HAP-1 (cell line): ENCODE data around the gene PLPPR1.

ENCODE experiments used
- DNase-seq, 2 experiments: peaks; one replicate each; pipeline ENCODE4 v3.0.0-alpha.2; 2016 to 2020; ENCODE audit warnings: low spot score in 2 of 2
- H3K27me3 ChIP-seq: fragments of 250-450 bp; sonication (Bioruptor Pico); 2 replicates; pipeline ENCODE4 v1.5.1; 2020; ENCODE audit warnings: low read depth, mild to moderate bottlenecking, moderate library complexity
- H3K36me3 ChIP-seq: fragments of 250-450 bp; sonication (Bioruptor Pico); replicated peaks from 2 replicates; pipeline ENCODE4 v1.5.1; 2020; ENCODE audit warnings: mild to moderate bottlenecking
- H3K4me1 ChIP-seq: fragments of 250-450 bp; sonication (Bioruptor Pico); 2 replicates; pipeline ENCODE4 v1.5.1; 2020; ENCODE audit warnings: mild to moderate bottlenecking
- H3K4me3 ChIP-seq: fragments of 250-450 bp; sonication (Bioruptor Pico); 2 replicates; pipeline ENCODE4 v1.5.1; 2020; ENCODE audit warnings: mild to moderate bottlenecking, moderate library complexity
- H3K9me3 ChIP-seq: fragments of 250-450 bp; sonication (Bioruptor Pico); 2 replicates; pipeline ENCODE4 v1.5.1; 2020; ENCODE audit warnings: mild to moderate bottlenecking, moderate library complexity
- in situ Hi-C: fragments of 300-500 bp; cut with MboI; formaldehyde crosslinking; loops from 3 replicates; pipeline ENCODE4 v1.14.3; 2020; ENCODE audit warnings: low sequenced_read_pairs, inconsistent platforms, mixed read lengths

The PLPPR1 gene

DNA sequence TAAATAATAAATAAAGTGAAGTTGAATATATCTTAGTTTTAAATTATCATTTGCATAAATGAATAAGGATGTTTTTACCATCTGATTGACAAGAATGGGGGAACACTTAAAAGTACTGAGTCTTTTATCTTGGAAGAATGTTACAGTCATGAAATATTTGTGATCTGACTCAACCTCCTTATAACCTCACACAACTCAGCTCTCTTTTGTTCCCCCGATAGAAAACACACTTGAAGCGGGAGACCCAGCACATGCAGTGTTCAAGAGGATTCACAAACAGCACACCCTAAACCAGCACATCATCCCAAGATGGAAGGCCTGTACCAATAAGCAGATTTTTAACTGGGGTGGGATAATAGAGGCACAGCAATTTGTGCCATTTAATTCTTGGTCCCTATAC is 340.8 kb downstream of the PLPPR1 start:
- no peaks in the 10 kb centered on the region for H3K27me3 ChIP-seq
- no peak overlapping the region for H3K4me3 ChIP-seq
- no peaks in the 10 kb centered on the region for H3K9me3 ChIP-seq
- H3K4me1 ChIP-seq = peaks cover 4% of the 10 kb centered on the region
- in situ Hi-C loops = no loop called here
- DNase-seq = no peak
- H3K36me3 ChIP-seq = no peaks in the 10 kb centered on the region

DNA sequence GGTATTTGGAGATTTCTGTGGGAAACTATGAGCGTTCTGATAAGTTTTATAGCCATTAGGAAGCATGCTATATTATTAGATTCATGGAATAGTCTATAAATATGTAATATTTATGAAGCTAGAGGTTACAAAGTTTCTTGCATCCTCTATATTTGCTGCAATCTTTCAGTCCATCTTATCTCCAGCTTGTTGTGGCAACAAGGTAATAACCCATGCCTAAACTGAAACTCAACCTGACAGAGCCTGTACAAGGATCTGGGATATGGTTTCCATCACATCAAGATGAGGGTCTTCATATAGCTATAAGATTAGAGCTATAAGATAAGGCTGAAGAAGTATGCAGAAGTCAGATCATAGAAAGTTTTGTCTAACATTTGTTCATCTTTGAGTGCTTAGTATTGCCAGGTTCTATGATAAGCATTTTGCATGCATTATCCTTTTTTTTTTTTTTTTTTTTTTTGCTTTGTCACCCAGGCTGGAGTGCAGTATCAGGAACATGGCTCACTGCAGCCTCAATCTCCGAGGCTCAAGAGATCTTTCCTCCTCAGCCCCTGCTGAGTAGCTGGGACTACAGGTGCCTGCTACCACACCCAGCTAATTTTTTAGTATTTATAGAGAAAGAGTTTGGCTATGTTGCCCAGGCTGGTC is 341.5 kb downstream of the PLPPR1 start:
- H3K4me1 ChIP-seq = peaks cover 4% of the 10 kb centered on the region
- H3K36me3 ChIP-seq = no peaks in the 10 kb centered on the region
- H3K4me3 ChIP-seq = no peak overlapping the region
- in situ Hi-C loops = no loop called here
- DNase-seq = no peak
- no peaks in the 10 kb centered on the region for H3K9me3 ChIP-seq
- no peaks in the 10 kb centered on the region for H3K27me3 ChIP-seq

DNA sequence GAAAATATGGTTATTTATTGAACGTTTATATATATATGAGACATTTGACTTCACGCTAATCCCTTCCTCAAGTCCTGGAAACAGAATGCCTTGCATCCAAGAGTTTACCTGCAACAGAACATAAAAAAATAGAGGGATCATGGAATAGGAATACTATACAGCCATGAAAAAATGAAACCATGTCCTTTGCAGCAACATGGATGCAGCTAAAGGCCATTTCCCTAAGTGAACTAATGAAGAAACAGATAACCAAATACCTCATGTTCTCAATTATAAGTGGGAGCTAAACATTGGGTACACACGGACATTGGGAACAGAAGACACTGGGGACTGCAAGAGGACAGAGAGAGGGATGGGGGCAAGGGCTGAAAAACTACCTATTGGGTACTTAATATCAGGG is 343.3 kb downstream of the PLPPR1 start:
- in situ Hi-C loops = no loop called here
- Histone ChIP-seq H3K9me3 (no peaks in the 10 kb centered on the region), H3K4me3 (no peak overlapping the region), H3K36me3 (no peaks in the 10 kb centered on the region), H3K4me1 (peaks cover 4% of the 10 kb centered on the region), H3K27me3 (no peaks in the 10 kb centered on the region)
- DNase-seq = no peak

GRCh38 chr9:101372327-101373118 is 344.0 kb downstream of the PLPPR1 start:
- Histone ChIP-seq H3K27me3 (no peaks in the 10 kb centered on the region), H3K36me3 (no peaks in the 10 kb centered on the region), H3K9me3 (no peaks in the 10 kb centered on the region), H3K4me3 (no peak overlapping the region), H3K4me1 (peaks cover 4% of the 10 kb centered on the region)
- in situ Hi-C loops = no loop called here
- DNase-seq = no peak
